Measurements from ENCODE around the gene TEP1. TPM values are rescaled to one million over a fixed set of nuclear protein-coding genes. Genes with fewer than 3 reads are reported as not detected.
"Not testable (repeated sequence)": the region's sequence is repeated elsewhere in the genome, so short reads cannot be mapped to it uniquely, and the experiment has no call there.

TEP1 gene
- total RNA-seq, 4 donors from 2014 or later, result 19.5 to 30.5 (median 23.6) TPM

DNA sequence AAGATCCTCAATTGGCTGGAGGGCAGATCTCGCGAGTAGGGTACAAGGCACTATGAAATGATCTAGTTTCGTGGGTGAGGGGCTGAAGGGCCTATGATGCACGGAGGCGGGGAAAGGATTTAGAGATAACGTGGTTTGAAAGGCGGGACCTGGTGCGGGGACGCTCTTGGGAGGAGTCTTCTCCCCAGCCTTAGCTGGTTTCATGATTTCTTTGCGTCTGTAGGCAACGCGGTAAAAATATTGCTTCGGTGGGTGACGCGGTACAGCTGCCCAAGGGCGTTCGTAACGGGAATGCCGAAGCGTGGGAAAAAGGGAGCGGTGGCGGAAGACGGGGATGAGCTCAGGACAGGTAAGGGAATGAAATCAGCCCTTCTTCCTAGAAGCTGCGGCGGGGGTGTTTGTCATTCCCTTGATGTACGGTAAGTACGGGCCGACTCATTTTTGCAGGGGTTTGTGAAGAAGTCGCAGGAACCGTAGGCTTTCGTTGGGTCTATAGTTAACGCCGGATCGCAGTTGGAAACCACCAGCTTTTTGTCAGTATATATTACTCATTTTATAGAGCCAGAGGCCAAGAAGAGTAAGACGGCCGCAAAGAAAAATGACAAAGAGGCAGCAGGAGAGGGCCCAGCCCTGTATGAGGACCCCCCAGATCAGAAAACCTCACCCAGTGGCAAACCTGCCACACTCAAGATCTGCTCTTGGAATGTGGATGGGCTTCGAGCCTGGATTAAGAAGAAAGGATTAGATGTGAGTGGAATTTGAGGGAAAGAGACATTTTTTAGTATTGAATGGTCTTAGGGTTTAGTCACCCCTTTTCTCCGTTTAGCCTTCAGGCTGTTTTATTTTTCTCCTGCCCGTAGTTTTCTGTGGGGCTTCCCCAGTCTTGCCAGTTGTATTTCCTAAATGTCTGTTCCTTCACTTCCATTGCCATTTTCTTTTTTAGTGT lies 42.3 kb upstream of the TEP1 start:
- TF ChIP-seq, protein P1, sequence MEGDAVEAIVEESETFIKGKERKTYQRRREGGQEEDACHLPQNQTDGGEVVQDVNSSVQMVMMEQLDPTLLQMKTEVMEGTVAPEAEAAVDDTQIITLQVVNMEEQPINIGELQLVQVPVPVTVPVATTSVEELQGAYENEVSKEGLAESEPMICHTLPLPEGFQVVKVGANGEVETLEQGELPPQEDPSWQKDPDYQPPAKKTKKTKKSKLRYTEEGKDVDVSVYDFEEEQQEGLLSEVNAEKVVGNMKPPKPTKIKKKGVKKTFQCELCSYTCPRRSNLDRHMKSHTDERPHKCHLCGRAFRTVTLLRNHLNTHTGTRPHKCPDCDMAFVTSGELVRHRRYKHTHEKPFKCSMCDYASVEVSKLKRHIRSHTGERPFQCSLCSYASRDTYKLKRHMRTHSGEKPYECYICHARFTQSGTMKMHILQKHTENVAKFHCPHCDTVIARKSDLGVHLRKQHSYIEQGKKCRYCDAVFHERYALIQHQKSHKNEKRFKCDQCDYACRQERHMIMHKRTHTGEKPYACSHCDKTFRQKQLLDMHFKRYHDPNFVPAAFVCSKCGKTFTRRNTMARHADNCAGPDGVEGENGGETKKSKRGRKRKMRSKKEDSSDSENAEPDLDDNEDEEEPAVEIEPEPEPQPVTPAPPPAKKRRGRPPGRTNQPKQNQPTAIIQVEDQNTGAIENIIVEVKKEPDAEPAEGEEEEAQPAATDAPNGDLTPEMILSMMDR (IDR thresholded peaks at IDR 0.05), result no peak
- TF ChIP-seq POLR2A (IDR thresholded peaks at IDR 0.05), result no peak
- DNase-seq (ENCODE audit: low spot score in 2 of 2), result no peak
- peak overlapping the region; percentile 43 for H3K4me3 ChIP-seq (ENCODE audit: low read depth, poor library complexity, severe bottlenecking)
- WGBS, 2 donors, result 1% methylated on average over 39 of the region's 39 CpGs
- intact Hi-C loops (cut with DNase I; ENCODE audit: low total_unique reads), result no loop called here

DNA sequence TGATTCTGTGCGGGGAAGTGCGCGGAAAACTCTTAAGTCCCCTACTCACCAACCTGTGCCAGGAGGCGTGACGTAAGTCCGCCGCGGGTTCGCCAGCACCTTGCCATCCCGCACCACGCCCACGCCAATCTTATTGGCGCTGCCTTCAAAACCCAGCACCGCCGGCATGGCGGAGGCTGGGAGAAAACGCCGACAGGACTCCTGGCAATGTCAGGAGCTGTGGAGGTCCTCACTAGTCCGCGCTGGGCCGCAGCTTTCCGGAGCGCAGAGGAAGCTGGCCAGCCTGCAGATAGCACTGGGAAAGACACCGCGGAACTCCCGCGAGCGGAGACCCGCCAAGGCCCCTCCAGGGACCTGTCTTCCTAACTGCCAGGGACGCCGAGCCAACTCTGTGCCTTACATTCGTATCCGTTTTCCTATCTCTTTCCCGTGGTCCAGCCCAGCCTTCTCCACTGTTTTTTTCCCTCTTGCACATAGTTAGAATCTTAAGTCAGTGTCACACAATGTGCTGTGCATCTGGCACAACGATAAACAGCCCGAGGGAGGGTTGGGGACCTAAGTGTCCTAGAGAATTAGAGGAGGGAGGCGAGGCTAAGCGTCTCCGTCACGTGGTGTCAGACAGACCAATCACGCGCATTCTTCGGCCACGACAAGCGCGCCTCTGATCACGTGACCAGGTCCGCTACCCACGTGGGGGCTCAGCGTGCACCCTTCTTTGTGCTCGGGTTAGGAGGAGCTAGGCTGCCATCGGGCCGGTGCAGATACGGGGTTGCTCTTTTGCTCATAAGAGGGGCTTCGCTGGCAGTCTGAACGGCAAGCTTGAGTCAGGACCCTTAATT lies 41.4 kb upstream of the TEP1 start, which contains the start of the genes APEX1 and OSGEP:
Gene APEX1, plus strand, starts transcription at position 711 of the 839 bp plus-strand sequence. CDS start 420 bp downstream, outside the sequence.
Gene OSGEP, minus strand, starts transcription at position 297 of the 839 bp plus-strand sequence. Its CDS starts 129 bp downstream, at position 168.
- WGBS, 2 donors, result 0 to 1% methylated on average over 46 to 54 of the region's 56 CpGs
- intact Hi-C loops (cut with DNase I; ENCODE audit: low total_unique reads), result no loop called here

DNA sequence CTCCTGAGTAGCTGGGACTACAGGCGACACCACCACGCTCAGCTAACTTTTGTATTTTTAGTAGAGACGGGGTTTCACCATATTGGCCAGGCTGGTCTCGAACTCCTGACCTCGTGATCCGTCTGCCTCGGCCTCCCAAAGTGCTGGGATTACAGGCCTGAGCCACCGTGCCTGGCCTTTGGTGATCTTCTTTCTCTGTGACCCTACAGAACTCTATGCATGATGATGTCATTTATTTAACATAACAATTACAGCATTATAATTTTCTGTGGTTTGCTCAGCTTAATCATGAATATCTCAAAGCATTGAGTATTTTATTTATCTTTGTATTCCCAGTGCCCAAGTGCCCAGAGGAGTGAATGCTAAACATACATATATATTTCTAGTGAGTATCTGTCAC lies 39.5 kb upstream of the TEP1 start:
- DNase-seq (ENCODE audit: low spot score in 2 of 2); intact Hi-C loops (cut with DNase I; ENCODE audit: low total_unique reads): not testable (repeated sequence)
- 94 to 96% methylated on average over 8 of the region's 8 CpGs for WGBS, 2 donors

More for the DNA sequence above, 41.4 kb upstream of the TEP1 start, which contains the start of the genes APEX1 and OSGEP:
- H3K4me3 ChIP-seq (ENCODE audit: low read depth, poor library complexity, severe bottlenecking), result peak within 1 kb of the TSS; percentile 68
- DNase-seq (ENCODE audit: low spot score in 2 of 2), result peak; percentile 99 to 100
- no peak for TF ChIP-seq POLR2A (IDR thresholded peaks at IDR 0.05)
- TF ChIP-seq, protein P1 (IDR thresholded peaks at IDR 0.05), result no peak

DNA sequence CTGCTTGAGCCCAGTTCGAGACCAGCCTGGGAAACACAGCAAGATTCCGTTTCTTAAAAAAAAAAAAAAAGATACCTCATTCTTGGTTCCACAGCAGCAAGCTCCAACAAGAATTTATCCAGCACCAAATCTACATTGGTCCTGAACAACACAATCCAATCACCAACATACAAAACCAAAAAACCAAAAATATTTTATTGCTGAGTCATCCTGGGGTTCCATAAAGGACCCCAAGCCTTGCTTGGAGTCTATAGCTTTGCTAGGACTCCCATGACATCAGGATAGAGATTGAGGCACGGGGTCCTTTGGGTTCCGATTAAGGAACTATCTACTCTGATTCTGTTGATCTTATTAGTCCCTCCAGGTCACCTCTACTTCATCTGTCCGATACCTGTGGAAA lies 33.6 kb upstream of the TEP1 start:
- no peak for DNase-seq (ENCODE audit: low spot score in 2 of 2)
- TF ChIP-seq, protein P1 (IDR thresholded peaks at IDR 0.05), result no peak
- intact Hi-C loops (cut with DNase I; ENCODE audit: low total_unique reads), result no loop called here
- 91 to 95% methylated on average over 5 of the region's 5 CpGs for WGBS, 2 donors
- no peak overlapping the region for H3K4me3 ChIP-seq (ENCODE audit: low read depth, poor library complexity, severe bottlenecking)

More for the DNA sequence above, 39.5 kb upstream of the TEP1 start:
- H3K4me3 ChIP-seq (ENCODE audit: low read depth, poor library complexity, severe bottlenecking), result not testable (repeated sequence)

DNA sequence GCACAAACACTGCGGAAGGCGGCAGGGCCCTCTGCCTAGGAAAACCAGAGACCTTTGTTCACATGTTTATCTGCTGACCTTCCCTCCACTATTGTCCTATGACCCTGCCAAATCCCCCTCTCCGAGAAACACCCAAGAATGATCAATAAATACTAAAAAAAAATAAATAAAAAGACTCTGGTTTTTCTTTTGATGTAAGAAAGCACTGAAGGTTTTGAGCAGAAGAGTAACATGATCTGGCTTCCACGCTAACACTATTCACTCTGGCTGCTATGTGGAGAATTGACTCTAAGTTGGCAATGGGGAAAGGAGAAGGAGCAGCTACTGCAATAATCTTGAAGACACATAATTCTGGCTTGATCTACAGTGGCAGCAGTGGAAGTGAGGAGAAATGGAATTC lies 30.3 kb upstream of the TEP1 start:
- WGBS, 2 donors, result 67 to 90% methylated on average over 2 to 4 of the region's 4 CpGs
- intact Hi-C loops (cut with DNase I; ENCODE audit: low total_unique reads); H3K4me3 ChIP-seq (ENCODE audit: low read depth, poor library complexity, severe bottlenecking); DNase-seq (ENCODE audit: low spot score in 2 of 2): not testable (repeated sequence)

DNA sequence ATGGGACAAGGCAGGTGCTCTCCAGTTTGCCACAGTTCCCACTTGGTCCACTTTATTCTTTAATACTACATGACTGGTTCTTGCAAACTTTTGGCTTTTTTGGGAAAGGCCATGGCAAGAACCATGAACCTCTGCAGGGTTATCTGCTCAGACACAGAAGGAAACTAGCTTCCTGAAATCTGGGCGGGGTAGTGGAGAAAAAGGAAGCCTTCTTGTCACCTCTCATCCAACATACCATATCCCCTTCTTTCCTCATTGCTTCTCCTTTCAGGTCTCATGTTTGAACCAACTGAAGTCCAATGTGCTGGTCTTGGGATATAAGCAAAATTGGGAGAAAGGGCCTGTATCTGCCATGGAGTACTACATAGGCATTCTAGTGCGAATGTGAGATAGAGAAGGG lies 28.2 kb upstream of the TEP1 start:
- WGBS, 2 donors, result 89 to 91% methylated on average over 2 of the region's 2 CpGs
- H3K4me3 ChIP-seq (ENCODE audit: low read depth, poor library complexity, severe bottlenecking), result no peak overlapping the region
- intact Hi-C loops (cut with DNase I; ENCODE audit: low total_unique reads), result no loop called here
- TF ChIP-seq POLR2A (IDR thresholded peaks at IDR 0.05), result no peak
- TF ChIP-seq, protein P1 (IDR thresholded peaks at IDR 0.05), result no peak
- peak in 1 of 2 donors; percentile 1 for DNase-seq (ENCODE audit: low spot score in 2 of 2)

Measured in lower leg skin (tissue), 4 donors.